Caco-2 (cell line): ENCODE data around the gene ERBB4. TPM values are rescaled to one million over a fixed set of nuclear protein-coding genes. Genes with fewer than 3 reads are reported as not detected.

Experiments
- BruUV-seq: library from RNA; stranded (reverse); fragments of 400-500 nt; replicated peaks from 2 replicates; lab custom pipeline; 2021; lab: Mats Ljungman, UMichigan
- CTCF ChIA-PET: fragments of 300-600 bp; sonication (Branson Sonifier 250); formaldehyde crosslinking; loops from one replicate; lab custom pipeline; 2022; ENCODE audit warnings: antibody characterized with exemption; lab: Charles Lee
- POLR2A ChIA-PET: fragments of 300-600 bp; sonication (Branson Sonifier 250); formaldehyde crosslinking; loops from one replicate; lab custom pipeline; 2022; ENCODE audit warnings: antibody characterized with exemption; lab: Charles Lee
- DNase-seq, 2 experiments: peaks; one replicate each; pipeline versions ENCODE4 v3.0.0 to v3.0.0-alpha.2; 2020 to 2022
- H3K27me3 ChIP-seq: replicated peaks from 2 replicates; pipeline ENCODE4 v1.6.0; 2011; ENCODE audit warnings: low read length; ENCODE audit not compliant: control insufficient read depth, insufficient read depth
- H3K36me3 ChIP-seq: 2 replicates; pipeline ENCODE4 v1.5.1; 2011; ENCODE audit warnings: low read length; ENCODE audit not compliant: control insufficient read depth, insufficient read depth
- H3K4me1 ChIP-seq: fragments of 250-450 bp; sonication (Bioruptor Pico); 2 replicates; pipeline ENCODE4 v1.5.1; 2020; ENCODE audit warnings: mild to moderate bottlenecking
- H3K4me3 ChIP-seq: 2 replicates; pipeline ENCODE4 v1.5.1; 2011; ENCODE audit warnings: low read depth, mild to moderate bottlenecking, control low read depth, low read length
- H3K9me3 ChIP-seq: fragments of 250-450 bp; sonication (Bioruptor Pico); 2 replicates; pipeline ENCODE4 v1.5.1; 2020; ENCODE audit warnings: mild to moderate bottlenecking, moderate library complexity
- H3K27ac Mint-ChIP-seq: one replicate; pipeline ENCODE4 v1.8.0; 2022; ENCODE audit warnings: mixed read lengths; ENCODE audit not compliant: unreplicated experiment
- H3K27me3 Mint-ChIP-seq: one replicate; pipeline ENCODE4 v1.8.0; 2022; ENCODE audit warnings: mixed read lengths; ENCODE audit not compliant: insufficient read depth, unreplicated experiment
- H3K36me3 Mint-ChIP-seq: one replicate; pipeline ENCODE4 v1.8.0; 2022; ENCODE audit warnings: mild to moderate bottlenecking, mixed read lengths; ENCODE audit not compliant: insufficient read depth, unreplicated experiment
- H3K4me1 Mint-ChIP-seq: one replicate; pipeline ENCODE4 v1.8.0; 2022; ENCODE audit warnings: low read depth, mixed read lengths; ENCODE audit not compliant: unreplicated experiment
- H3K4me3 Mint-ChIP-seq: one replicate; pipeline ENCODE4 v1.8.0; 2022; ENCODE audit warnings: mild to moderate bottlenecking, moderate library complexity, mixed read lengths; ENCODE audit not compliant: unreplicated experiment
- H3K9me3 Mint-ChIP-seq: one replicate; pipeline ENCODE4 v1.8.0; 2022; ENCODE audit warnings: mixed read lengths; ENCODE audit not compliant: unreplicated experiment
- CTCF ChIP-seq, 2 experiments: fragments of 200-600 bp in 1 of 2; IDR thresholded peaks; 1 replicate in 1 of 2; 2 replicates in 1 of 2; pipeline versions ENCODE4 v1.5.1 to v1.8.0; 2011 to 2022; ENCODE audit warnings: antibody characterized with exemption in 1 of 2, control low read depth in 1 of 2, inconsistent platforms in 1 of 2, low read depth in 1 of 2, low read length in 1 of 2, mild to moderate bottlenecking in 1 of 2, moderate library complexity in 1 of 2; ENCODE audit not compliant: insufficient read depth in 1 of 2, severe bottlenecking in 1 of 2, unreplicated experiment in 1 of 2
- intact Hi-C: fragments of 100-400 bp; cut with micrococcal nuclease; formaldehyde crosslinking; loops from one replicate; pipeline ENCODE4 v1.10.0; 2022; ENCODE audit not compliant: unreplicated experiment
- total RNA-seq: library from RNA; stranded (reverse); gene quantifications from 2 replicates; pipeline ENCODE4 v1.2.3, GENCODE V29; 2022

Gene ERBB4
- total RNA-seq, 1 experiment from 2014 or later = not detected

- no TSS peak for BruUV-seq
- intact Hi-C loops = no loop called here
- ChIA-PET POLR2A (no interaction called here), CTCF (no interaction called here)
- H3K4me1 Mint-ChIP-seq = no peaks in the 10 kb centered on the region
- H3K36me3 Mint-ChIP-seq = no peaks in the 10 kb centered on the region
- H3K4me3 ChIP-seq = no peak overlapping the region
- H3K4me3 Mint-ChIP-seq = no peak overlapping the region
- H3K27ac Mint-ChIP-seq = no peak overlapping the region
- no peak for TF ChIP-seq CTCF (IDR thresholded peaks at IDR 0.05; ENCODE audit: insufficient read depth in 1 of 2, low read depth in 1 of 2, low read length in 1 of 2, severe bottlenecking in 1 of 2, unreplicated experiment in 1 of 2)
- peaks cover 4% of the 10 kb centered on the region for H3K27me3 Mint-ChIP-seq
- no peaks in the 10 kb centered on the region for H3K9me3 ChIP-seq
- H3K27me3 ChIP-seq = no peaks in the 10 kb centered on the region
- H3K36me3 ChIP-seq = no peaks in the 10 kb centered on the region
- no peaks in the 10 kb centered on the region for H3K9me3 Mint-ChIP-seq
- DNase-seq = no peak
- no peaks in the 10 kb centered on the region for H3K4me1 ChIP-seq
These were observed 557.2 kb downstream of the ERBB4 start for GRCh38 chr2:211981451-211981850.

- no peak for DNase-seq
- TF ChIP-seq CTCF (IDR thresholded peaks at IDR 0.05; ENCODE audit: insufficient read depth in 1 of 2, low read depth in 1 of 2, low read length in 1 of 2, severe bottlenecking in 1 of 2, unreplicated experiment in 1 of 2) = no peak
- no peaks in the 10 kb centered on the region for H3K27me3 ChIP-seq
- Mint-ChIP-seq H3K4me3 (no peak overlapping the region), H3K27ac (no peak overlapping the region), H3K36me3 (no peaks in the 10 kb centered on the region), H3K9me3 (no peaks in the 10 kb centered on the region), H3K27me3 (no peaks in the 10 kb centered on the region), H3K4me1 (no peaks in the 10 kb centered on the region)
- CTCF ChIA-PET = no interaction called here
- no peaks in the 10 kb centered on the region for H3K36me3 ChIP-seq
- no peaks in the 10 kb centered on the region for H3K9me3 ChIP-seq
- H3K4me1 ChIP-seq = no peaks in the 10 kb centered on the region
- intact Hi-C loops = no loop called here
- POLR2A ChIA-PET = no interaction called here
- BruUV-seq = no TSS peak
- no peak overlapping the region for H3K4me3 ChIP-seq
These were observed 562.5 kb downstream of the ERBB4 start for GRCh38 chr2:211976076-211976475.

GRCh38 chr2:211967234-211967633 lies 571.4 kb downstream of the ERBB4 start:
- Mint-ChIP-seq H3K4me1 (no peaks in the 10 kb centered on the region), H3K36me3 (no peaks in the 10 kb centered on the region), H3K27me3 (no peaks in the 10 kb centered on the region), H3K9me3 (no peaks in the 10 kb centered on the region), H3K27ac (no peak overlapping the region), H3K4me3 (no peak overlapping the region)
- DNase-seq = no peak
- Histone ChIP-seq H3K4me1 (no peaks in the 10 kb centered on the region), H3K9me3 (no peaks in the 10 kb centered on the region), H3K4me3 (no peak overlapping the region), H3K36me3 (no peaks in the 10 kb centered on the region), H3K27me3 (no peaks in the 10 kb centered on the region)
- no TSS peak for BruUV-seq
- TF ChIP-seq CTCF (IDR thresholded peaks at IDR 0.05; ENCODE audit: insufficient read depth in 1 of 2, low read depth in 1 of 2, low read length in 1 of 2, severe bottlenecking in 1 of 2, unreplicated experiment in 1 of 2) = no peak
- ChIA-PET POLR2A (no interaction called here), CTCF (no interaction called here)
- intact Hi-C loops = no loop called here
